OCI-LY7 (cell line): ENCODE measurements around the gene MMP23B.

Experiments
- CTCF ChIP-seq: fragments of 200-600 bp; sonication (generic); conservative IDR thresholded peaks from 2 replicates; pipeline ENCODE4 v1.5.1; 2014; ENCODE audit warnings: mild to moderate bottlenecking, antibody characterized with exemption, low read length, moderate library complexity, mixed read lengths
- EZH2phosphoT487 ChIP-seq: fragments of 200-600 bp; sonication (generic); IDR thresholded peaks from 2 replicates; pipeline ENCODE4 v1.6.1; 2018; ENCODE audit warnings: low read depth, borderline replicate concordance, mild to moderate bottlenecking, mixed run types, antibody characterized with exemption, low read length, moderate library complexity, mixed read lengths

GRCh38 chr1:1598720-1599029 is 33.3 kb upstream of the MMP23B start:
- no peak for TF ChIP-seq CTCF
- TF ChIP-seq EZH2phosphoT487 = no peak
